Measurements from ENCODE around the gene LRCH1. TPM values are rescaled to one million over a fixed set of nuclear protein-coding genes. Genes with fewer than 3 reads are reported as not detected.

Gene LRCH1
- polyA plus RNA-seq, 1 donor (not counting 4 experiments of a cell fraction or from before 2014, with no cell fraction given) = 16.2 TPM

- TF ChIP-seq CTCF (optimal IDR thresholded peaks at IDR 0.05 in 1 of 3, IDR thresholded peaks at IDR 0.05 in 1 of 3, conservative IDR thresholded peaks at IDR 0.05 in 1 of 3; ENCODE audit: extremely low read depth in 1 of 3, insufficient read depth in 2 of 3, low read length in 3 of 3) (no peak), EZH2 (IDR thresholded peaks at IDR 0.05; ENCODE audit: low read length) (no peak)
- no peak overlapping the region for H3K4me2 ChIP-seq (ENCODE audit: control insufficient read depth, extremely low read depth, insufficient read depth, low read depth, low read length)
- H3K27ac ChIP-seq (ENCODE audit: control insufficient read depth, insufficient read depth, low read length) = no peak overlapping the region
- H3K27me3 ChIP-seq (ENCODE audit: control insufficient read depth, extremely low read depth, insufficient read depth, low read length) = peaks cover 16% of the 10 kb centered on the region
- no peak overlapping the region for H3K4me3 ChIP-seq (ENCODE audit: control insufficient read depth in 2 of 3, extremely low read depth in 1 of 3, insufficient read depth in 2 of 3, low read depth in 1 of 3, low read length in 3 of 3)
- no peaks in the 10 kb centered on the region for H3K9me1 ChIP-seq (ENCODE audit: control insufficient read depth, extremely low read depth, insufficient read depth, low read length)
- no peak overlapping the region for H2AFZ ChIP-seq (ENCODE audit: control insufficient read depth, low read length)
- no peaks in the 10 kb centered on the region for H3K36me3 ChIP-seq (ENCODE audit: control insufficient read depth in 2 of 2, extremely low read depth in 1 of 2, insufficient read depth in 2 of 2, low read length in 2 of 2)
- no peak overlapping the region for H3K9ac ChIP-seq (ENCODE audit: control insufficient read depth, extremely low read depth, insufficient read depth, low read length)
- dilution Hi-C loops (cut with MboI; ENCODE audit: extremely low pct_ligation_motif_present, low sequenced_read_pairs) = no loop called here
- no peaks in the 10 kb centered on the region for H3K9me3 ChIP-seq (ENCODE audit: control insufficient read depth, low read depth, low read length)
- H3K79me2 ChIP-seq (ENCODE audit: control insufficient read depth, insufficient read depth, low read length) = no peaks in the 10 kb centered on the region
- DNase-seq (ENCODE audit: low read depth, low spot score) = no peak
- no peaks in the 10 kb centered on the region for H4K20me1 ChIP-seq (ENCODE audit: control insufficient read depth, extremely low read depth, insufficient read depth, low read length)
- FAIRE-seq = no peak
- H3K4me1 ChIP-seq (ENCODE audit: control insufficient read depth, extremely low read depth, insufficient read depth, low read length) = no peaks in the 10 kb centered on the region
Observed at GRCh38 chr13:46522748-46523030, 30.3 kb upstream of the LRCH1 start.

- H3K27me3 ChIP-seq (ENCODE audit: control insufficient read depth, extremely low read depth, insufficient read depth, low read length) = peaks cover 21% of the 10 kb centered on the region
- no peak for DNase-seq (ENCODE audit: low read depth, low spot score)
- TF ChIP-seq EZH2 (IDR thresholded peaks at IDR 0.05; ENCODE audit: low read length) = no peak
- no peak for TF ChIP-seq CTCF (optimal IDR thresholded peaks at IDR 0.05 in 1 of 3, IDR thresholded peaks at IDR 0.05 in 1 of 3, conservative IDR thresholded peaks at IDR 0.05 in 1 of 3; ENCODE audit: extremely low read depth in 1 of 3, insufficient read depth in 2 of 3, low read length in 3 of 3)
- H3K9ac ChIP-seq (ENCODE audit: control insufficient read depth, extremely low read depth, insufficient read depth, low read length) = no peak overlapping the region
- no peaks in the 10 kb centered on the region for H4K20me1 ChIP-seq (ENCODE audit: control insufficient read depth, extremely low read depth, insufficient read depth, low read length)
- H3K4me2 ChIP-seq (ENCODE audit: control insufficient read depth, extremely low read depth, insufficient read depth, low read depth, low read length) = no peak overlapping the region
- H3K4me1 ChIP-seq (ENCODE audit: control insufficient read depth, extremely low read depth, insufficient read depth, low read length) = no peaks in the 10 kb centered on the region
- H3K36me3 ChIP-seq (ENCODE audit: control insufficient read depth in 2 of 2, extremely low read depth in 1 of 2, insufficient read depth in 2 of 2, low read length in 2 of 2) = no peaks in the 10 kb centered on the region
- no peaks in the 10 kb centered on the region for H3K79me2 ChIP-seq (ENCODE audit: control insufficient read depth, insufficient read depth, low read length)
- dilution Hi-C loops (cut with MboI; ENCODE audit: extremely low pct_ligation_motif_present, low sequenced_read_pairs) = no loop called here
- no peak overlapping the region for H3K4me3 ChIP-seq (ENCODE audit: control insufficient read depth in 2 of 3, extremely low read depth in 1 of 3, insufficient read depth in 2 of 3, low read depth in 1 of 3, low read length in 3 of 3)
- no peaks in the 10 kb centered on the region for H3K9me1 ChIP-seq (ENCODE audit: control insufficient read depth, extremely low read depth, insufficient read depth, low read length)
- H3K9me3 ChIP-seq (ENCODE audit: control insufficient read depth, low read depth, low read length) = no peaks in the 10 kb centered on the region
- no peak overlapping the region for H3K27ac ChIP-seq (ENCODE audit: control insufficient read depth, insufficient read depth, low read length)
- no peak overlapping the region for H2AFZ ChIP-seq (ENCODE audit: control insufficient read depth, low read length)
- no peak for FAIRE-seq
Observed at GRCh38 chr13:46523972-46524752, 28.8 kb upstream of the LRCH1 start.
